Measurements from ENCODE around the gene MMAB. TPM values are rescaled to one million over a fixed set of nuclear protein-coding genes. Genes with fewer than 3 reads are reported as not detected.
A peak's percentile ranks its signal among the peaks of the same experiment; 100 is the strongest.

Gene MMAB
- polyA plus RNA-seq, 4 donors, result 23.9 to 95.9 (median 33.1) TPM

- FAIRE-seq (no peak), DNase-seq (no peak)
These were observed 27.2 kb upstream of the MMAB start for GRCh38 chr12:109600481-109600880.

GRCh38 chr12:109599087-109599486 lies 25.8 kb upstream of the MMAB start:
- 78 to 89% (median 86%) methylated on average over 7 of the region's 7 CpGs for WGBS, 3 donors
- FAIRE-seq (no peak), DNase-seq (no peak)
- H3K4me3 ChIP-seq (ENCODE audit: low read depth in 1 of 3, low read length in 3 of 3), result no peak overlapping the region
- H3K27ac ChIP-seq (ENCODE audit: low read depth in 1 of 3, low read length in 2 of 3), result no peak overlapping the region
- H3K4me1 ChIP-seq (ENCODE audit: control insufficient read depth in 3 of 3, insufficient read depth in 2 of 3, low read depth in 1 of 3, low read length in 2 of 3), result peaks cover 0 to 13% (median 0%) of the 10 kb centered on the region in 3 donors
- H3K27me3 ChIP-seq (ENCODE audit: control insufficient read depth in 3 of 3, insufficient read depth in 3 of 3, low read length in 3 of 3), result no peaks in the 10 kb centered on the region
- peaks cover 0 to 34% (median 5%) of the 10 kb centered on the region in 3 donors for H3K36me3 ChIP-seq (ENCODE audit: control insufficient read depth in 3 of 3, insufficient read depth in 2 of 3, low read depth in 1 of 3, low read length in 3 of 3)
- H3K9me3 ChIP-seq (ENCODE audit: control insufficient read depth in 2 of 2, insufficient read depth in 1 of 2, low read depth in 1 of 2, low read length in 1 of 2), result no peaks in the 10 kb centered on the region

More at GRCh38 chr12:109600481-109600880, 27.2 kb upstream of the MMAB start:
- Histone ChIP-seq H3K27me3 (ENCODE audit: control insufficient read depth in 3 of 3, insufficient read depth in 3 of 3, low read length in 3 of 3) (no peaks in the 10 kb centered on the region), H3K4me3 (ENCODE audit: low read depth in 1 of 3, low read length in 3 of 3) (no peak overlapping the region), H3K36me3 (ENCODE audit: control insufficient read depth in 3 of 3, insufficient read depth in 2 of 3, low read depth in 1 of 3, low read length in 3 of 3) (peaks cover 0 to 24% (median 0%) of the 10 kb centered on the region in 3 donors), H3K4me1 (ENCODE audit: control insufficient read depth in 3 of 3, insufficient read depth in 2 of 3, low read depth in 1 of 3, low read length in 2 of 3) (peaks cover 0 to 14% (median 0%) of the 10 kb centered on the region in 3 donors), H3K27ac (ENCODE audit: low read depth in 1 of 3, low read length in 2 of 3) (no peak overlapping the region), H3K9me3 (ENCODE audit: control insufficient read depth in 2 of 2, insufficient read depth in 1 of 2, low read depth in 1 of 2, low read length in 1 of 2) (no peaks in the 10 kb centered on the region)
- WGBS, 3 donors, result 46 to 79% (median 75%) methylated on average over 2 of the region's 2 CpGs

GRCh38 chr12:109598428-109598854 lies 25.1 kb upstream of the MMAB start:
- WGBS, 3 donors, result 66 to 79% (median 77%) methylated on average over 11 of the region's 11 CpGs
- Histone ChIP-seq H3K9me3 (ENCODE audit: control insufficient read depth in 2 of 2, insufficient read depth in 1 of 2, low read depth in 1 of 2, low read length in 1 of 2) (no peaks in the 10 kb centered on the region), H3K4me3 (ENCODE audit: low read depth in 1 of 3, low read length in 3 of 3) (no peak overlapping the region), H3K27ac (ENCODE audit: low read depth in 1 of 3, low read length in 2 of 3) (no peak overlapping the region), H3K27me3 (ENCODE audit: control insufficient read depth in 3 of 3, insufficient read depth in 3 of 3, low read length in 3 of 3) (no peaks in the 10 kb centered on the region), H3K36me3 (ENCODE audit: control insufficient read depth in 3 of 3, insufficient read depth in 2 of 3, low read depth in 1 of 3, low read length in 3 of 3) (peaks cover 0 to 38% (median 5%) of the 10 kb centered on the region in 3 donors), H3K4me1 (ENCODE audit: control insufficient read depth in 3 of 3, insufficient read depth in 2 of 3, low read depth in 1 of 3, low read length in 2 of 3) (peaks cover 0 to 8% (median 0%) of the 10 kb centered on the region in 3 donors)
- FAIRE-seq (no peak), DNase-seq (no peak)

- Histone ChIP-seq H3K27ac (ENCODE audit: low read depth in 1 of 3, low read length in 2 of 3) (no peak overlapping the region), H3K4me1 (ENCODE audit: control insufficient read depth in 3 of 3, insufficient read depth in 2 of 3, low read depth in 1 of 3, low read length in 2 of 3) (peaks cover 0 to 8% (median 0%) of the 10 kb centered on the region in 3 donors), H3K4me3 (ENCODE audit: low read depth in 1 of 3, low read length in 3 of 3) (no peak overlapping the region), H3K9me3 (ENCODE audit: control insufficient read depth in 2 of 2, insufficient read depth in 1 of 2, low read depth in 1 of 2, low read length in 1 of 2) (no peaks in the 10 kb centered on the region), H3K36me3 (ENCODE audit: control insufficient read depth in 3 of 3, insufficient read depth in 2 of 3, low read depth in 1 of 3, low read length in 3 of 3) (peaks cover 0 to 43% (median 5%) of the 10 kb centered on the region in 3 donors), H3K27me3 (ENCODE audit: control insufficient read depth in 3 of 3, insufficient read depth in 3 of 3, low read length in 3 of 3) (no peaks in the 10 kb centered on the region)
- peak; percentile 82 to 90 for DNase-seq
- WGBS, 3 donors, result 23 to 35% (median 34%) methylated on average over 27 of the region's 27 CpGs
- FAIRE-seq, result no peak
These were observed 24.6 kb upstream of the MMAB start for GRCh38 chr12:109597795-109598427.

- FAIRE-seq (no peak), DNase-seq (no peak)
- 35 to 47% (median 41%) methylated on average over 11 of the region's 11 CpGs for WGBS, 3 donors
- no peak overlapping the region for H3K27ac ChIP-seq (ENCODE audit: low read depth in 1 of 3, low read length in 2 of 3)
- H3K4me1 ChIP-seq (ENCODE audit: control insufficient read depth in 3 of 3, insufficient read depth in 2 of 3, low read depth in 1 of 3, low read length in 2 of 3), result peaks cover 0 to 8% (median 0%) of the 10 kb centered on the region in 3 donors
- H3K27me3 ChIP-seq (ENCODE audit: control insufficient read depth in 3 of 3, insufficient read depth in 3 of 3, low read length in 3 of 3), result no peaks in the 10 kb centered on the region
- peaks cover 0 to 48% (median 5%) of the 10 kb centered on the region in 3 donors for H3K36me3 ChIP-seq (ENCODE audit: control insufficient read depth in 3 of 3, insufficient read depth in 2 of 3, low read depth in 1 of 3, low read length in 3 of 3)
- no peak overlapping the region for H3K4me3 ChIP-seq (ENCODE audit: low read depth in 1 of 3, low read length in 3 of 3)
- H3K9me3 ChIP-seq (ENCODE audit: control insufficient read depth in 2 of 2, insufficient read depth in 1 of 2, low read depth in 1 of 2, low read length in 1 of 2), result no peaks in the 10 kb centered on the region
These were observed 24.1 kb upstream of the MMAB start for GRCh38 chr12:109597414-109597794.

GRCh38 chr12:109596418-109597244 lies 23.3 kb upstream of the MMAB start:
- H3K9me3 ChIP-seq (ENCODE audit: control insufficient read depth in 2 of 2, insufficient read depth in 1 of 2, low read depth in 1 of 2, low read length in 1 of 2), result no peaks in the 10 kb centered on the region
- FAIRE-seq (no peak), DNase-seq (no peak)
- 86 to 89% (median 88%) methylated on average over 22 to 24 of the region's 24 CpGs for WGBS, 3 donors
- H3K27ac ChIP-seq (ENCODE audit: low read depth in 1 of 3, low read length in 2 of 3), result no peak overlapping the region
- no peaks in the 10 kb centered on the region for H3K27me3 ChIP-seq (ENCODE audit: control insufficient read depth in 3 of 3, insufficient read depth in 3 of 3, low read length in 3 of 3)
- peaks cover 0 to 56% (median 5%) of the 10 kb centered on the region in 3 donors for H3K36me3 ChIP-seq (ENCODE audit: control insufficient read depth in 3 of 3, insufficient read depth in 2 of 3, low read depth in 1 of 3, low read length in 3 of 3)
- no peak overlapping the region for H3K4me3 ChIP-seq (ENCODE audit: low read depth in 1 of 3, low read length in 3 of 3)
- H3K4me1 ChIP-seq (ENCODE audit: control insufficient read depth in 3 of 3, insufficient read depth in 2 of 3, low read depth in 1 of 3, low read length in 2 of 3), result peaks cover 0 to 8% (median 0%) of the 10 kb centered on the region in 3 donors

- DNase-seq, result no peak
- FAIRE-seq, result no peak
- H3K36me3 ChIP-seq (ENCODE audit: control insufficient read depth in 3 of 3, insufficient read depth in 2 of 3, low read depth in 1 of 3, low read length in 3 of 3), result peaks cover 0 to 67% (median 5%) of the 10 kb centered on the region in 3 donors
- peaks cover 0 to 8% (median 0%) of the 10 kb centered on the region in 3 donors for H3K4me1 ChIP-seq (ENCODE audit: control insufficient read depth in 3 of 3, insufficient read depth in 2 of 3, low read depth in 1 of 3, low read length in 2 of 3)
- H3K27ac ChIP-seq (ENCODE audit: low read depth in 1 of 3, low read length in 2 of 3), result no peak overlapping the region
- no peak overlapping the region for H3K4me3 ChIP-seq (ENCODE audit: low read depth in 1 of 3, low read length in 3 of 3)
- 62 to 83% (median 73%) methylated on average over 10 of the region's 10 CpGs for WGBS, 3 donors
- no peaks in the 10 kb centered on the region for H3K9me3 ChIP-seq (ENCODE audit: control insufficient read depth in 2 of 2, insufficient read depth in 1 of 2, low read depth in 1 of 2, low read length in 1 of 2)
- H3K27me3 ChIP-seq (ENCODE audit: control insufficient read depth in 3 of 3, insufficient read depth in 3 of 3, low read length in 3 of 3), result no peaks in the 10 kb centered on the region
These were observed 22.1 kb upstream of the MMAB start for GRCh38 chr12:109595321-109595902.

- WGBS, 3 donors, result 92 to 95% (median 93%) methylated on average over 15 of the region's 15 CpGs
- no peak overlapping the region for H3K27ac ChIP-seq (ENCODE audit: low read depth in 1 of 3, low read length in 2 of 3)
- no peaks in the 10 kb centered on the region for H3K9me3 ChIP-seq (ENCODE audit: control insufficient read depth in 2 of 2, insufficient read depth in 1 of 2, low read depth in 1 of 2, low read length in 1 of 2)
- H3K36me3 ChIP-seq (ENCODE audit: control insufficient read depth in 3 of 3, insufficient read depth in 2 of 3, low read depth in 1 of 3, low read length in 3 of 3), result peaks cover 0 to 74% (median 5%) of the 10 kb centered on the region in 3 donors
- H3K4me3 ChIP-seq (ENCODE audit: low read depth in 1 of 3, low read length in 3 of 3), result no peak overlapping the region
- no peaks in the 10 kb centered on the region for H3K27me3 ChIP-seq (ENCODE audit: control insufficient read depth in 3 of 3, insufficient read depth in 3 of 3, low read length in 3 of 3)
- DNase-seq (no peak), FAIRE-seq (no peak)
- H3K4me1 ChIP-seq (ENCODE audit: control insufficient read depth in 3 of 3, insufficient read depth in 2 of 3, low read depth in 1 of 3, low read length in 2 of 3), result peaks cover 0 to 8% (median 0%) of the 10 kb centered on the region in 3 donors
These were observed 21.4 kb upstream of the MMAB start for GRCh38 chr12:109594556-109595317.

Data from small intestine (tissue), 7 donors.